ENCODE data around the gene NKX2-2.

NKX2-2 gene

GRCh38 chr20:21521596-21522480 lies 8.0 kb upstream of the NKX2-2 start:
- no peak for DNase-seq

- no peak for DNase-seq
Observed at GRCh38 chr20:21520702-21521595, 7.1 kb upstream of the NKX2-2 start.

- no peak for DNase-seq
Observed at GRCh38 chr20:21519136-21519584, 5.3 kb upstream of the NKX2-2 start.

GRCh38 chr20:21518292-21518991 lies 4.6 kb upstream of the NKX2-2 start:
- DNase-seq: no peak

- DNase-seq: no peak
Observed at GRCh38 chr20:21517566-21518277, 3.9 kb upstream of the NKX2-2 start.

GRCh38 chr20:21516861-21517565 lies 3.1 kb upstream of the NKX2-2 start:
- no peak for DNase-seq

GRCh38 chr20:21516180-21516567 lies 2.3 kb upstream of the NKX2-2 start:
- no peak for DNase-seq

- DNase-seq: no peak
Observed at GRCh38 chr20:21515300-21516179, 1.7 kb upstream of the NKX2-2 start.

GRCh38 chr20:21514553-21515251 lies 838 bp upstream of the NKX2-2 start:
- no peak for DNase-seq

- DNase-seq: no peak
Observed at GRCh38 chr20:21513181-21513663, 642 bp downstream of the NKX2-2 start.

- no peak for DNase-seq
Observed at GRCh38 chr20:21512634-21513180, 1.2 kb downstream of the NKX2-2 start.

GRCh38 chr20:21511850-21512633 lies 1.8 kb downstream of the NKX2-2 start:
- peak; percentile 43 for DNase-seq

- no peak for DNase-seq
Observed at GRCh38 chr20:21511485-21511849, 2.4 kb downstream of the NKX2-2 start.

- DNase-seq: no peak
Observed at GRCh38 chr20:21510414-21511384, 3.2 kb downstream of the NKX2-2 start.

GRCh38 chr20:21509597-21510371 lies 4.1 kb downstream of the NKX2-2 start:
- no peak for DNase-seq

GRCh38 chr20:21509079-21509596 lies 4.7 kb downstream of the NKX2-2 start:
- DNase-seq: no peak

Data from NCI-H526 treated with DMSO at 0.1 percent for 48 hours (cell line).